HEK293 (cell line): ENCODE results near the gene FAM8A1.

Source experiments
- KLF16 ChIP-seq: fragments of 450-650 bp; formaldehyde crosslinking; IDR thresholded peaks from 2 replicates; pipeline ENCODE4 v1.5.1; 2017; ENCODE audit warnings: missing biosample characterization, missing genetic modification characterization
- TF ChIP-seq, protein P1 (sequence below): fragments of 450-650 bp; formaldehyde crosslinking; IDR thresholded peaks from 2 replicates; pipeline ENCODE4 v1.5.1; 2016; ENCODE audit warnings: missing biosample characterization, missing genetic modification characterization

DNA sequence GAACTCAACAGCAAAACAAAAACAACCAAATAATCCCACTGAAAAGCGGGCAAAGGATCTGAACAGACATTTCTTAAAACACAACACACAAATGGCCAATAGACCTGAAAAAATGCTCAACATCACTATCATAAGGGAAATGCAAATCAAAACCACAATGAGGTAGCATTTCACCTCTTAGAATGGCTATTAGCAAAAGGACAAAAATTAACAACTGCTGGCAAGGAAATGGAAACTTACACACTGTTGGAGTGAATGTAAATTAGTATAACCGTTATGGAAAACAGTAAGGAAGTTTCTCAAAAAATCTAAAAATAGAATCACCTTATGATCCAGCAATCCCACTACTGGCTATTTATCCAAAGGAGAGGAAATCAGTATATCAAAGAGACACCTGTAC is 20.9 kb downstream of the FAM8A1 start:
- TF ChIP-seq, protein P1, sequence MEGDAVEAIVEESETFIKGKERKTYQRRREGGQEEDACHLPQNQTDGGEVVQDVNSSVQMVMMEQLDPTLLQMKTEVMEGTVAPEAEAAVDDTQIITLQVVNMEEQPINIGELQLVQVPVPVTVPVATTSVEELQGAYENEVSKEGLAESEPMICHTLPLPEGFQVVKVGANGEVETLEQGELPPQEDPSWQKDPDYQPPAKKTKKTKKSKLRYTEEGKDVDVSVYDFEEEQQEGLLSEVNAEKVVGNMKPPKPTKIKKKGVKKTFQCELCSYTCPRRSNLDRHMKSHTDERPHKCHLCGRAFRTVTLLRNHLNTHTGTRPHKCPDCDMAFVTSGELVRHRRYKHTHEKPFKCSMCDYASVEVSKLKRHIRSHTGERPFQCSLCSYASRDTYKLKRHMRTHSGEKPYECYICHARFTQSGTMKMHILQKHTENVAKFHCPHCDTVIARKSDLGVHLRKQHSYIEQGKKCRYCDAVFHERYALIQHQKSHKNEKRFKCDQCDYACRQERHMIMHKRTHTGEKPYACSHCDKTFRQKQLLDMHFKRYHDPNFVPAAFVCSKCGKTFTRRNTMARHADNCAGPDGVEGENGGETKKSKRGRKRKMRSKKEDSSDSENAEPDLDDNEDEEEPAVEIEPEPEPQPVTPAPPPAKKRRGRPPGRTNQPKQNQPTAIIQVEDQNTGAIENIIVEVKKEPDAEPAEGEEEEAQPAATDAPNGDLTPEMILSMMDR (tag by site-specific recombination): no peak
- no peak for TF ChIP-seq KLF16
